B cell (primary cell): ENCODE results near the gene LDHD. TPM values are rescaled to one million over a fixed set of nuclear protein-coding genes. Genes with fewer than 3 reads are reported as not detected.

Experiments
- ATAC-seq: fragments of 200-7000 bp; cut with Tn5 transposase; one replicate; pipeline ENCODE4 v1.10.0; 2021; ENCODE audit warnings: low read depth, mild to moderate bottlenecking, moderate number of reproducible peaks, moderate library complexity
- CTCF ChIA-PET: fragments of 350-600 bp; sonication (Branson Sonifier 250); formaldehyde crosslinking; loops from one replicate; lab custom pipeline; 2021; ENCODE audit warnings: antibody characterized with exemption, inconsistent platforms; lab: Charles Lee
- POLR2A ChIA-PET: fragments of 350-600 bp; sonication (Branson Sonifier 250); formaldehyde crosslinking; loops from one replicate; lab custom pipeline; 2021; ENCODE audit warnings: antibody characterized with exemption; lab: Charles Lee
- DNase-seq: peaks from one replicate; pipeline ENCODE4 v3.0.0; 2013
- H2AFZ ChIP-seq: 2 replicates; pipeline ENCODE4 v1.6.1; 2012; ENCODE audit warnings: mild to moderate bottlenecking, low read depth, low read length; ENCODE audit not compliant: insufficient read depth, poor library complexity, severe bottlenecking
- H3K27ac ChIP-seq, 2 donors: 1 replicate in 1 of 2; 2 replicates in 1 of 2; pipeline ENCODE4 v1.5.1; 2012 to 2013; ENCODE audit warnings: low read length in 2 of 2, mild to moderate bottlenecking in 2 of 2, moderate library complexity in 1 of 2
- H3K27me3 ChIP-seq, 4 experiments: fragments of 200-600 bp in 1 of 4; sonication (generic) in 1 of 4; replicated peaks in 1 of 4; 1 replicate in 2 of 4; 2 replicates in 2 of 4; pipeline versions ENCODE4 v1.6.1 to v1.7.0; 2013 to 2016; ENCODE audit warnings: low read length in 3 of 4, mild to moderate bottlenecking in 2 of 4, mixed read lengths in 1 of 4, moderate library complexity in 1 of 4; ENCODE audit not compliant: insufficient read depth in 4 of 4, control insufficient read depth in 3 of 4; ENCODE audit errors: control extremely low read depth in 1 of 4
- H3K36me3 ChIP-seq, 2 experiments: replicated peaks in 1 of 2; 1 replicate in 1 of 2; 2 replicates in 1 of 2; pipeline versions ENCODE4 v1.6.1 to v1.7.1; 2013; ENCODE audit warnings: low read length in 1 of 2; ENCODE audit not compliant: insufficient read depth in 2 of 2, control insufficient read depth in 1 of 2; ENCODE audit errors: control extremely low read depth in 1 of 2, extremely low read depth in 1 of 2
- H3K4me1 ChIP-seq, 2 donors: fragments of 200-600 bp in 1 of 2; sonication (generic) in 1 of 2; 1 replicate in 1 of 2; 2 replicates in 1 of 2; pipeline versions ENCODE4 v1.5.1 to v1.6.1; 2013 to 2017; ENCODE audit warnings: low read length in 2 of 2; ENCODE audit not compliant: control insufficient read depth in 2 of 2, insufficient read depth in 2 of 2
- H3K4me2 ChIP-seq: replicated peaks from 2 replicates; pipeline ENCODE3; 2012; ENCODE audit warnings: mild to moderate bottlenecking, low read depth, low read length; ENCODE audit not compliant: poor library complexity, severe bottlenecking
- H3K4me3 ChIP-seq, 5 experiments: fragments of 200-600 bp in 1 of 5; sonication (generic) in 1 of 5; 1 replicate in 3 of 5; 2 replicates in 2 of 5; pipeline versions ENCODE4 v1.5.1 to v1.7.0; 2011 to 2016; ENCODE audit warnings: low read length in 4 of 5, mild to moderate bottlenecking in 4 of 5, low read depth in 2 of 5, control low read depth in 1 of 5, moderate library complexity in 1 of 5; ENCODE audit not compliant: insufficient read depth in 1 of 5; ENCODE audit errors: control extremely low read depth in 1 of 5, extremely low read depth in 1 of 5
- H3K79me2 ChIP-seq: fragments of 200-600 bp; sonication (generic); one replicate; pipeline ENCODE4 v1.6.0; 2016; ENCODE audit warnings: low read length; ENCODE audit not compliant: control insufficient read depth, insufficient read depth
- H3K9ac ChIP-seq: fragments of 200-600 bp; sonication (generic); 2 replicates; pipeline ENCODE4 v1.6.1; 2017; ENCODE audit warnings: mild to moderate bottlenecking, low read length, moderate library complexity
- H3K9me3 ChIP-seq, 3 donors: one replicate each; pipeline versions ENCODE4 v1.6.1 to v1.7.1; 2013; ENCODE audit warnings: low read length in 2 of 3; ENCODE audit not compliant: control insufficient read depth in 2 of 3, insufficient read depth in 1 of 3; ENCODE audit errors: control extremely low read depth in 1 of 3
- H4K20me1 ChIP-seq: 2 replicates; pipeline ENCODE4 v1.6.0; 2012; ENCODE audit warnings: mild to moderate bottlenecking, low read length; ENCODE audit not compliant: insufficient read depth, control insufficient read depth, poor library complexity, severe bottlenecking
- H3K27ac Mint-ChIP-seq: one replicate; pipeline ENCODE4 v1.8.0; 2021; ENCODE audit warnings: mixed read lengths
- H3K27me3 Mint-ChIP-seq: one replicate; pipeline ENCODE4 v1.8.0; 2021; ENCODE audit warnings: mixed read lengths
- H3K4me1 Mint-ChIP-seq: one replicate; pipeline ENCODE4 v1.8.0; 2021; ENCODE audit warnings: mixed read lengths
- H3K4me3 Mint-ChIP-seq: one replicate; pipeline ENCODE4 v1.8.0; 2021; ENCODE audit warnings: mixed read lengths
- H3K9me3 Mint-ChIP-seq: one replicate; pipeline ENCODE4 v1.8.0; 2022; ENCODE audit warnings: mixed read lengths; ENCODE audit not compliant: insufficient read depth
- EZH2 ChIP-seq: IDR thresholded peaks from 2 replicates; pipeline ENCODE4 v1.6.1; 2012; ENCODE audit warnings: borderline replicate concordance, low read depth, mild to moderate bottlenecking, moderate library complexity, low read length; ENCODE audit not compliant: insufficient read depth, poor library complexity, severe bottlenecking
- WGBS: methylation state at CpG from one replicate; pipeline ENCODE4 v1.1.5; 2013; ENCODE audit warnings: missing lambda C conversion rate; ENCODE audit not compliant: insufficient coverage; 5-methylcytosine and 5-hydroxymethylcytosine counted together
- intact Hi-C: fragments of 100-400 bp; cut with micrococcal nuclease; formaldehyde crosslinking; loops from one replicate; pipeline ENCODE4 v1.10.0; 2022
- polyA plus RNA-seq: library from polyadenylated mRNA; depleted of rRNA; stranded (reverse); fragments of >200 nt; gene quantifications from 2 replicates; pipeline ENCODE4 v1.2.3, GENCODE V29; 2012
- total RNA-seq, 2 donors: library from RNA; stranded (reverse); fragments of 120-200 nt in 1 of 2; gene quantifications; 1 replicate in 1 of 2; 2 replicates in 1 of 2; pipeline versions ENCODE4 v1.2.3 to v1.2.4, GENCODE V29; 2013 to 2022
- TF ChIP-seq, protein P1 (sequence below): fragments of 200-600 bp; IDR thresholded peaks from one replicate; pipeline ENCODE4 v1.8.0; 2022; ENCODE audit warnings: antibody characterized with exemption, mild to moderate bottlenecking

LDHD gene
- total and polyA plus RNA-seq, 2 donors (not counting 1 experiment from before 2014, with no cell fraction given), result 0.19 TPM; not detected in 1

DNA sequence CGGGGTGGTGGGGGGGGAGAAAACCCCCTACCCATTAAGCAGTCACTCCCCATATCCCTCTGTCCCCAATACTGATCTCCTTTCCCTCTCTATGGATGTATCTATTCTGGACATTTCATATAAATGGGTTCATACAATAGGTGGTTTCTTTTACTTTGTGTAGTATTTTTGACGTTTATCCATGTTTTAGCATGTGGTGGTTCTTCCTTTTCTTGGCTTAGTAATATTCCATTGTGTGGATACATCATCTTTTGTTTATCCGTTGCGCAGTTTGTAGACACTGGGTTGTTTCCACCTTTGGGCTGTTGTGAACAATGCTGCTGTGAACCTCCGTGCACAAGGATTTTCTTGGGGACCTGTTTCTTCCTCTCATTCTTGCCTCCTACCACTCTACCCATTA, 12.6 kb downstream of the LDHD start:
- DNase-seq, result no peak
- H3K4me3 ChIP-seq, result no peak overlapping the region
- H2AFZ ChIP-seq, result no peak overlapping the region
- Mint-ChIP-seq H3K9me3 (no peaks in the 10 kb centered on the region), H3K4me3 (no peak overlapping the region), H3K27ac (no peak overlapping the region), H3K4me1 (peaks cover 27% of the 10 kb centered on the region), H3K27me3 (peaks cover 57% of the 10 kb centered on the region)
- CTCF ChIA-PET, result no interaction called here
- H3K4me2 ChIP-seq, result no peak overlapping the region
- peaks cover 20 to 36% of the 10 kb centered on the region in 2 donors for H3K4me1 ChIP-seq
- peaks cover 0 to 2% (median 0%) of the 10 kb centered on the region in 3 donors for H3K9me3 ChIP-seq
- no CpG with 5 or more reads among the region's 5 CpGs for WGBS
- peaks cover 0 to 61% (median 14%) of the 10 kb centered on the region in 4 experiments for H3K27me3 ChIP-seq
- no peak overlapping the region for H3K27ac ChIP-seq
- H4K20me1 ChIP-seq, result no peaks in the 10 kb centered on the region
- intact Hi-C loops, result no loop called here
- no peaks in the 10 kb centered on the region for H3K36me3 ChIP-seq
- ATAC-seq, result no peak
- no peak for TF ChIP-seq EZH2
- TF ChIP-seq, protein P1, sequence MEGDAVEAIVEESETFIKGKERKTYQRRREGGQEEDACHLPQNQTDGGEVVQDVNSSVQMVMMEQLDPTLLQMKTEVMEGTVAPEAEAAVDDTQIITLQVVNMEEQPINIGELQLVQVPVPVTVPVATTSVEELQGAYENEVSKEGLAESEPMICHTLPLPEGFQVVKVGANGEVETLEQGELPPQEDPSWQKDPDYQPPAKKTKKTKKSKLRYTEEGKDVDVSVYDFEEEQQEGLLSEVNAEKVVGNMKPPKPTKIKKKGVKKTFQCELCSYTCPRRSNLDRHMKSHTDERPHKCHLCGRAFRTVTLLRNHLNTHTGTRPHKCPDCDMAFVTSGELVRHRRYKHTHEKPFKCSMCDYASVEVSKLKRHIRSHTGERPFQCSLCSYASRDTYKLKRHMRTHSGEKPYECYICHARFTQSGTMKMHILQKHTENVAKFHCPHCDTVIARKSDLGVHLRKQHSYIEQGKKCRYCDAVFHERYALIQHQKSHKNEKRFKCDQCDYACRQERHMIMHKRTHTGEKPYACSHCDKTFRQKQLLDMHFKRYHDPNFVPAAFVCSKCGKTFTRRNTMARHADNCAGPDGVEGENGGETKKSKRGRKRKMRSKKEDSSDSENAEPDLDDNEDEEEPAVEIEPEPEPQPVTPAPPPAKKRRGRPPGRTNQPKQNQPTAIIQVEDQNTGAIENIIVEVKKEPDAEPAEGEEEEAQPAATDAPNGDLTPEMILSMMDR, result no peak
- no peaks in the 10 kb centered on the region for H3K79me2 ChIP-seq
- no peak overlapping the region for H3K9ac ChIP-seq
- POLR2A ChIA-PET, result no interaction called here

DNA sequence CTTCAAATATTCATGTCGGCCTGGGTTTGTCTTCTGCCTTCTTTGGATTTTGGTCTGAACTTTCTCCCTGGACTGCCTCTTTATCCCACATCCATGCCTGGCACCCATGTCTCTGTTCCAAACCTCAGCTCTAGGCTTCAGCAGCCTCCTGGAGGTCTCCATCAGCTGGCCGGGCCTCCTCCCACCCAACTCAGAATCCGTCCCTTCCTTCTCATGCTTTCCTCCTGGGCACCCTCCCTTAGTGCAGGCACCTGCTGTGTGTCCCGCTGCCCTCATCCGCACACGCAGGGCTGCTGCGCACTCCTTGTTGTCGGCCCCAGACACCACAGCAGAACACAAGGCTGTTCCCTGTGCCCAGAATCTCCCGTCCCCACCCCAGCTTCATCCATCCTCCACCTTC, 14.0 kb downstream of the LDHD start:
- no peak overlapping the region for H2AFZ ChIP-seq
- Mint-ChIP-seq H3K9me3 (no peaks in the 10 kb centered on the region), H3K27ac (no peak overlapping the region), H3K4me1 (peaks cover 25% of the 10 kb centered on the region), H3K27me3 (peaks cover 47% of the 10 kb centered on the region), H3K4me3 (no peak overlapping the region)
- no peak for DNase-seq
- no peak for ATAC-seq
- intact Hi-C loops, result no loop called here
- ChIA-PET CTCF (interaction anchor here (4.3 kb wide), 1 partner anchor 9 kb away, joined by 15 read pairs; no protein-coding TSS in a partner anchor), POLR2A (no interaction called here)
- TF ChIP-seq EZH2, result no peak
- TF ChIP-seq, protein P1, result no peak
- H4K20me1 ChIP-seq, result no peaks in the 10 kb centered on the region
- no peaks in the 10 kb centered on the region for H3K79me2 ChIP-seq
- no peak overlapping the region for H3K4me2 ChIP-seq
- no peak overlapping the region for H3K9ac ChIP-seq
- H3K4me3 ChIP-seq, result no peak overlapping the region
- H3K27ac ChIP-seq, result no peak overlapping the region
- H3K36me3 ChIP-seq, result no peaks in the 10 kb centered on the region
- WGBS, result 95% methylated on average over 9 of the region's 9 CpGs
- no peaks in the 10 kb centered on the region for H3K9me3 ChIP-seq
- peaks cover 15 to 37% of the 10 kb centered on the region in 2 donors for H3K4me1 ChIP-seq
- peaks cover 0 to 58% (median 12%) of the 10 kb centered on the region in 4 experiments for H3K27me3 ChIP-seq
